Activated T-cell treated with anti-CD3 and anti-CD28 coated beads, Interleukin-2, amount 50 U/mL, for 24 hours (primary cell): Measurements from ENCODE around the gene ITPR1.
A peak's percentile ranks its signal among the peaks of the same experiment; 100 is the strongest.

Source experiments
- DNase-seq: peaks from one replicate; pipeline ENCODE4 v3.0.0-alpha.2; 2020
- H3K27ac Mint-ChIP-seq: 2 replicates; pipeline ENCODE4 v1.8.0; 2020; ENCODE audit warnings: mild to moderate bottlenecking, mixed read lengths
- H3K27me3 Mint-ChIP-seq: 2 replicates; pipeline ENCODE4 v1.8.0; 2020; ENCODE audit warnings: mixed read lengths
- H3K36me3 Mint-ChIP-seq: 2 replicates; pipeline ENCODE4 v1.8.0; 2020; ENCODE audit warnings: low read depth, mixed read lengths
- H3K4me1 Mint-ChIP-seq: 2 replicates; pipeline ENCODE4 v1.8.0; 2020; ENCODE audit warnings: low read depth, mixed read lengths
- H3K4me3 Mint-ChIP-seq: 2 replicates; pipeline ENCODE4 v1.8.0; 2020; ENCODE audit warnings: mild to moderate bottlenecking, moderate library complexity, mixed read lengths
- H3K9me3 Mint-ChIP-seq: 2 replicates; pipeline ENCODE4 v1.8.0; 2020; ENCODE audit warnings: mixed read lengths

ITPR1 gene

GRCh38 chr3:4889896-4890295, 396.7 kb downstream of the ITPR1 start:
- H3K27ac Mint-ChIP-seq, result peak overlapping the region; percentile 89
- DNase-seq, result no peak
- H3K9me3 Mint-ChIP-seq, result no peaks in the 10 kb centered on the region
- H3K4me1 Mint-ChIP-seq, result peaks cover 34% of the 10 kb centered on the region
- H3K27me3 Mint-ChIP-seq, result no peaks in the 10 kb centered on the region
- H3K36me3 Mint-ChIP-seq, result no peaks in the 10 kb centered on the region
- no peak overlapping the region for H3K4me3 Mint-ChIP-seq

- Mint-ChIP-seq H3K4me3 (no peak overlapping the region), H3K9me3 (no peaks in the 10 kb centered on the region), H3K27me3 (no peaks in the 10 kb centered on the region), H3K27ac (no peak overlapping the region), H3K36me3 (no peaks in the 10 kb centered on the region), H3K4me1 (peaks cover 31% of the 10 kb centered on the region)
- DNase-seq, result no peak
These were observed 401.9 kb downstream of the ITPR1 start for GRCh38 chr3:4894891-4895530.

GRCh38 chr3:4895838-4896237, 402.7 kb downstream of the ITPR1 start:
- H3K9me3 Mint-ChIP-seq, result no peaks in the 10 kb centered on the region
- peaks cover 37% of the 10 kb centered on the region for H3K4me1 Mint-ChIP-seq
- no peaks in the 10 kb centered on the region for H3K36me3 Mint-ChIP-seq
- H3K27ac Mint-ChIP-seq, result no peak overlapping the region
- no peak overlapping the region for H3K4me3 Mint-ChIP-seq
- no peak for DNase-seq
- H3K27me3 Mint-ChIP-seq, result no peaks in the 10 kb centered on the region
